Thyroid gland (tissue), 4 donors: ENCODE results near the gene C17orf50. TPM values are rescaled to one million over a fixed set of nuclear protein-coding genes. Genes with fewer than 3 reads are reported as not detected.

Experiments used
- DNase-seq, 2 donors: peaks; one replicate each; pipeline ENCODE4 v3.0.0-alpha.2; 2019
- H3K27ac ChIP-seq, 3 donors: fragments of 200-600 bp; sonication (generic); 1 replicate in 2 of 3; 2 replicates in 1 of 3; pipeline ENCODE4 v1.5.1; 2016 to 2019; ENCODE audit warnings: mild to moderate bottlenecking in 1 of 3, moderate library complexity in 1 of 3
- H3K27me3 ChIP-seq: fragments of 200-600 bp; sonication (generic); one replicate; pipeline ENCODE4 v1.5.1; 2019
- H3K36me3 ChIP-seq, 2 donors: fragments of 200-600 bp; sonication (generic); one replicate each; pipeline ENCODE4 v1.5.1; 2016 to 2019
- H3K4me1 ChIP-seq, 2 donors: fragments of 200-600 bp; sonication (generic); one replicate each; pipeline ENCODE4 v1.5.1; 2017 to 2019
- H3K4me3 ChIP-seq, 3 donors: fragments of 200-600 bp; sonication (generic); replicated peaks in 1 of 3; 1 replicate in 2 of 3; 2 replicates in 1 of 3; pipeline ENCODE4 v1.5.1; 2016; ENCODE audit warnings: mild to moderate bottlenecking in 1 of 3
- H3K9me3 ChIP-seq: fragments of 200-600 bp; sonication (generic); one replicate; pipeline ENCODE4 v1.5.1; 2017
- CTCF ChIP-seq, 6 experiments: fragments of 200-600 bp in 3 of 6; fragments of 450-650 bp in 3 of 6; sonication (generic) in 3 of 6; IDR thresholded peaks; one replicate each; pipeline ENCODE4 v1.5.1; 2016 to 2019; ENCODE audit warnings: antibody characterized with exemption in 6 of 6, mild to moderate bottlenecking in 2 of 6, inconsistent platforms in 1 of 6, moderate library complexity in 1 of 6
- POLR2A ChIP-seq, 2 donors: fragments of 450-650 bp; IDR thresholded peaks; one replicate each; pipeline ENCODE4 v1.6.1; 2017; ENCODE audit warnings: antibody characterized with exemption in 2 of 2, mild to moderate bottlenecking in 2 of 2, moderate library complexity in 1 of 2
- WGBS, 2 donors: methylation state at CpG; one replicate each; pipeline ENCODE4 v1.1.5; 2017; 5-methylcytosine and 5-hydroxymethylcytosine counted together
- intact Hi-C: fragments of 100-400 bp; cut with DNase I; formaldehyde crosslinking; loops from one replicate; pipeline ENCODE4 v1.15.1; 2023
- total RNA-seq, 4 donors: library from RNA; depleted of rRNA; stranded (reverse); fragments of >200 nt; gene quantifications; one replicate each; pipeline ENCODE4 v1.2.3, GENCODE V29; 2016

The C17orf50 gene
- total RNA-seq, 4 donors from 2014 or later: 0.40 TPM; not detected in 3

GRCh38 chr17:35729405-35729833, 31.3 kb upstream of the C17orf50 start:
- H3K27me3 ChIP-seq: no peaks in the 10 kb centered on the region
- DNase-seq: no peak
- H3K4me1 ChIP-seq: peaks cover 23 to 32% of the 10 kb centered on the region in 2 donors
- intact Hi-C loops: no loop called here
- no peak overlapping the region for H3K4me3 ChIP-seq
- TF ChIP-seq CTCF (IDR thresholded peaks at IDR 0.05) (no peak), POLR2A (IDR thresholded peaks at IDR 0.05) (no peak)
- peaks cover 11 to 13% of the 10 kb centered on the region in 2 donors for H3K36me3 ChIP-seq
- no peaks in the 10 kb centered on the region for H3K9me3 ChIP-seq
- 86 to 88% methylated on average over 4 of the region's 4 CpGs for WGBS, 2 donors
- no peak overlapping the region for H3K27ac ChIP-seq

GRCh38 chr17:35730400-35731005, 30.2 kb upstream of the C17orf50 start:
- TF ChIP-seq POLR2A (IDR thresholded peaks at IDR 0.05): no peak
- no peak for TF ChIP-seq CTCF (IDR thresholded peaks at IDR 0.05)
- Histone ChIP-seq H3K36me3 (peaks cover under 1 to 3% of the 10 kb centered on the region in 2 donors), H3K27ac (no peak overlapping the region), H3K27me3 (no peaks in the 10 kb centered on the region), H3K4me3 (no peak overlapping the region), H3K4me1 (peaks cover 30 to 38% of the 10 kb centered on the region in 2 donors), H3K9me3 (no peaks in the 10 kb centered on the region)
- intact Hi-C loops: no loop called here
- no peak for DNase-seq
- WGBS, 2 donors: 88 to 89% methylated on average over 10 of the region's 10 CpGs

GRCh38 chr17:35731239-35731916, 29.3 kb upstream of the C17orf50 start, which contains the start of gene RASL10B:
Gene RASL10B, plus strand, starts transcription at chr17:35731639. Its CDS starts 3,546 bp downstream, at chr17:35735185.
- no peaks in the 10 kb centered on the region for H3K36me3 ChIP-seq
- H3K9me3 ChIP-seq: no peaks in the 10 kb centered on the region
- H3K27me3 ChIP-seq: no peaks in the 10 kb centered on the region
- intact Hi-C loops: no loop called here
- DNase-seq: peak; percentile 58 to 68
- peak within 1 kb of the TSS in 1 of 3 donors; percentile 24 for H3K27ac ChIP-seq
- H3K4me3 ChIP-seq: peak within 1 kb of the TSS in 2 of 3 donors; percentile 40 to 80
- TF ChIP-seq POLR2A (IDR thresholded peaks at IDR 0.05) (peak in 1 of 2 donors; percentile 36), CTCF (IDR thresholded peaks at IDR 0.05) (no peak)
- peaks cover 35 to 39% of the 10 kb centered on the region in 2 donors for H3K4me1 ChIP-seq
- 0 to 9% methylated on average over 4 to 13 of the region's 44 CpGs for WGBS, 2 donors

GRCh38 chr17:35731917-35732805, 28.5 kb upstream of the C17orf50 start:
- TF ChIP-seq POLR2A (IDR thresholded peaks at IDR 0.05): no peak
- DNase-seq: no peak
- Histone ChIP-seq H3K36me3 (no peaks in the 10 kb centered on the region), H3K27ac (peak overlapping the region in 1 of 3 donors; percentile 24), H3K4me3 (peak overlapping the region in 2 of 3 donors; percentile 40 to 80), H3K9me3 (no peaks in the 10 kb centered on the region), H3K4me1 (peaks cover 27 to 31% of the 10 kb centered on the region in 2 donors), H3K27me3 (no peaks in the 10 kb centered on the region)
- 28 to 89% methylated on average over 4 to 20 of the region's 47 CpGs for WGBS, 2 donors
- intact Hi-C loops: no loop called here

- no peak overlapping the region for H3K27ac ChIP-seq
- no peak for DNase-seq
- WGBS, 2 donors: 80 to 85% methylated on average over 1 of the region's 1 CpG
- H3K9me3 ChIP-seq: no peaks in the 10 kb centered on the region
- intact Hi-C loops: no loop called here
- no peaks in the 10 kb centered on the region for H3K27me3 ChIP-seq
- no peak overlapping the region for H3K4me3 ChIP-seq
- no peaks in the 10 kb centered on the region for H3K36me3 ChIP-seq
- H3K4me1 ChIP-seq: peaks cover 27% of the 10 kb centered on the region in 2 donors
- TF ChIP-seq POLR2A (IDR thresholded peaks at IDR 0.05): no peak
- no peak for TF ChIP-seq CTCF (IDR thresholded peaks at IDR 0.05)
Measured at GRCh38 chr17:35732806-35733136, 27.9 kb upstream of the C17orf50 start.
